NB4 (cell line): ENCODE results near the gene RAB33B.
"Not testable (repeated sequence)": the region's sequence is repeated elsewhere in the genome, so short reads cannot be mapped to it uniquely, and the experiment has no call there.

Experiments
- DNase-seq: peaks from one replicate; pipeline ENCODE4 v3.0.0; 2010; ENCODE audit warnings: low read depth
- H3K4me3 ChIP-seq: one replicate; pipeline ENCODE4 v1.5.1; 2011; ENCODE audit warnings: mild to moderate bottlenecking, low read depth, low read length, moderate library complexity
- CTCF ChIP-seq: IDR thresholded peaks from one replicate; pipeline ENCODE4 v1.5.1; 2012; ENCODE audit warnings: low read depth, low read length
- MAX ChIP-seq: IDR thresholded peaks from 2 replicates; pipeline ENCODE4 v1.6.1; 2011; ENCODE audit warnings: low read depth, low read length
- MYC ChIP-seq: IDR thresholded peaks from 2 replicates; pipeline ENCODE4 v1.6.1; 2011; ENCODE audit warnings: low read depth, low read length
- POLR2A ChIP-seq: IDR thresholded peaks from 2 replicates; pipeline ENCODE4 v1.6.1; 2011; ENCODE audit warnings: mild to moderate bottlenecking; ENCODE audit not compliant: insufficient read length; ENCODE audit errors: extremely low read depth

Gene RAB33B

GRCh38 chr4:139458999-139459398 is 5.1 kb downstream of the RAB33B start:
- H3K4me3 ChIP-seq, result no peak overlapping the region
- DNase-seq, result no peak
- no peak for TF ChIP-seq POLR2A
- TF ChIP-seq CTCF, result no peak
- TF ChIP-seq MYC, result no peak
- TF ChIP-seq MAX, result no peak

- no peak overlapping the region for H3K4me3 ChIP-seq
- TF ChIP-seq MYC (no peak), POLR2A (no peak), MAX (no peak), CTCF (no peak)
Measured at GRCh38 chr4:139460565-139460964, 6.6 kb downstream of the RAB33B start.

GRCh38 chr4:139461022-139461628 is 7.2 kb downstream of the RAB33B start:
- no peak for DNase-seq
- TF ChIP-seq POLR2A (no peak), MAX (no peak), MYC (no peak), CTCF (no peak)
- H3K4me3 ChIP-seq, result no peak overlapping the region

More at GRCh38 chr4:139460565-139460964, 6.6 kb downstream of the RAB33B start:
- DNase-seq, result no peak

- DNase-seq, H3K4me3 ChIP-seq: not testable (repeated sequence)
Measured at GRCh38 chr4:139464512-139464911, 10.6 kb downstream of the RAB33B start.

- TF ChIP-seq POLR2A (no peak), MAX (no peak), MYC (no peak), CTCF (no peak)
- DNase-seq, result no peak
- H3K4me3 ChIP-seq, result no peak overlapping the region
Measured at GRCh38 chr4:139465922-139466321, 12.0 kb downstream of the RAB33B start.

GRCh38 chr4:139468756-139469155 is 14.8 kb downstream of the RAB33B start:
- H3K4me3 ChIP-seq, DNase-seq: not testable (repeated sequence)

GRCh38 chr4:139469216-139469615 is 15.3 kb downstream of the RAB33B start:
- H3K4me3 ChIP-seq, result no peak overlapping the region
- DNase-seq, result no peak
- no peak for TF ChIP-seq MYC
- no peak for TF ChIP-seq POLR2A
- no peak for TF ChIP-seq CTCF
- no peak for TF ChIP-seq MAX
